Left kidney (tissue), 2 donors: ENCODE results near the gene CD81. TPM values are rescaled to one million over a fixed set of nuclear protein-coding genes. Genes with fewer than 3 reads are reported as not detected.

Experiments used
- DNase-seq: peaks from one replicate; pipeline ENCODE4 v3.0.0-alpha.2; 2013
- polyA plus RNA-seq: library from polyadenylated mRNA; unstranded; fragments of 120-200 nt; gene quantifications from one replicate; pipeline ENCODE4 v1.2.1, GENCODE V29; 2013; ENCODE audit not compliant: insufficient read length

Gene CD81
- polyA plus RNA-seq, 1 donor, result 485 TPM

DNA sequence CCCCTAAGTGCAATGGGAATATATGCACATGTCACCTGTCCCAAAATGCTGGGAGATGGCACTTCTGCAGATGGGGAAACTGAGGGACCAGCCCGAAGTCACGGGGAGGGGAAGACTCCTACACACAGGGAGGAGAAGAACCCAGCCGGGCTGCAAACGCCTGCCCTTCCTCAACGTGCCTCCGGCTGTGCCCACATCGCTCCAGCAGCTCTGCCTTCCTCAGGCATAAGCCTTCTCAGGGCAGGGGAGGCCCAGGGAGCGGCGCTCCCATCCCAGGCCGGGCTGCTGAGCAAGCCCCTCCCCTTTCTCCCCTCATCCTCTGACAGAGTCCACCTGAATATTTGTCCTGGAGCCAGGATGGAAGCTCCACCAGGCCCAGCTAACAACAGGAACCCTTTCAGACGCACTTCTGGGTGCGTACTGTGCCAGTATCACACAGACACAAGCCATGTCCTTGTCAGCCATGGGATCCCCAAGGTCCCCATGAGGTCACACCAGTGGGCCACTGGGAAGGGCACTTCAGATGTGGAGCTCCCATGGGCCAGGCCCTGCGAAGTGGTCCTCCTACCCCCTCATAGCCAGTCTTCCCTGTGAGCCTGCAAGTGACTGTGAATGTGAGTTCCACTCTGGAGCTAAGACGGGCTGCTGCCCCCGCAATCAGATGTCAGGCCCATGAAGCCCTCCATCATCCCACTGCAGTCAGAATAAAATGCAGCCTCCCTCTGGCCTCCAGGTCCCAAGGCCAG lies 2.5 kb upstream of the CD81 start:
- no peak for DNase-seq

DNA sequence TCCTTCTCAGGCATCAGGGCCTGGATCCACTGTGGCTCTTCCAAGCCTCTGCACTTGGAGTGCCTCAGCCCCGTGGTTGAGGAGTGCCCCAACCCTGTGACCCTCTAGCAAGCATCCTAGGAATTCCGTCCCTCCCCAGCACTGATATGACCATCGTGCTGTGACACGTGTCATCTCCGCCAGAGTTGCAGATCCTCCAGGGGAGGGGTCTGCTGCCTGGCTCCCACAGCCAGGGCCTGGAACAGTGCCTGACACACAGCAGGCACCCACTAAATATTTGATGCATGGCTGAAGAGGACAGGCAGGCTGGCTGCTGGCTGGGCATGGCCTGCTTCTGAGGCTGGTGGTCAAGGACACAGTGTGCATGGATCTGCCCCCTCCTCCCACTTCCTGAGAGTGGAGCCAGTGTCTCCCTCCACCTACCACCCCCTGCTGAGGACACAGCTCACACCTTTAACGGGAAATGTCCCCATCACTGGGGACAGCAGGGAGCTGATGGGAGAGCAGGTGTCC lies 1.7 kb upstream of the CD81 start:
- DNase-seq, result no peak

DNA sequence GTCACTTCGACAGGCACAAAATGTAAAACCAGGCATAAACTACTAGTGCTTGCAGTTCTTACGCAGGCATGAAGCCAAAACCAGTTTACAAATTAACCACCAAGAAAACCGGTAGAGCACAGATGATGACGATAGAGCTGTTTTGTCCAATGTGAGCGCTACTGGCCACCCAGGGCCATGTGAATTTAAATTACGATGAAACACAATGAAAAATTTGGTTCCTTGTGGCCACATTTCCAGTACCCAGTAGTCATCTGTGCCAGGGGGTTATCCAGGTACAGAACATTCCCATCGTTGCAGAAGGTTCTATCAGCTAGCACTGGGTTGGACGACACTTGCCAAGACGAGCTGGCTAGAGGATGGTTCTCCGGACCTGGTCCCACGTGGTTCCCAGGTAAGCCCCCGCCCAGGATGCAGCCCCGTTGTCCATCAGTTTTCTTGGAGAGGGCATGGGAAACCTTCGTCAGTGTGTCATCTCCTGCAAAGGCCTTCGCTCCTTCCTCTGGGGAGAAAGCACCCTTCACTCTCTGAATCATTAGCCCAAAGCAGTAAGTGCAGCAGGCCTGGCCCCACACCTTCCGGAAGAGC lies 1.1 kb upstream of the CD81 start:
- DNase-seq, result peak; percentile 52

DNA sequence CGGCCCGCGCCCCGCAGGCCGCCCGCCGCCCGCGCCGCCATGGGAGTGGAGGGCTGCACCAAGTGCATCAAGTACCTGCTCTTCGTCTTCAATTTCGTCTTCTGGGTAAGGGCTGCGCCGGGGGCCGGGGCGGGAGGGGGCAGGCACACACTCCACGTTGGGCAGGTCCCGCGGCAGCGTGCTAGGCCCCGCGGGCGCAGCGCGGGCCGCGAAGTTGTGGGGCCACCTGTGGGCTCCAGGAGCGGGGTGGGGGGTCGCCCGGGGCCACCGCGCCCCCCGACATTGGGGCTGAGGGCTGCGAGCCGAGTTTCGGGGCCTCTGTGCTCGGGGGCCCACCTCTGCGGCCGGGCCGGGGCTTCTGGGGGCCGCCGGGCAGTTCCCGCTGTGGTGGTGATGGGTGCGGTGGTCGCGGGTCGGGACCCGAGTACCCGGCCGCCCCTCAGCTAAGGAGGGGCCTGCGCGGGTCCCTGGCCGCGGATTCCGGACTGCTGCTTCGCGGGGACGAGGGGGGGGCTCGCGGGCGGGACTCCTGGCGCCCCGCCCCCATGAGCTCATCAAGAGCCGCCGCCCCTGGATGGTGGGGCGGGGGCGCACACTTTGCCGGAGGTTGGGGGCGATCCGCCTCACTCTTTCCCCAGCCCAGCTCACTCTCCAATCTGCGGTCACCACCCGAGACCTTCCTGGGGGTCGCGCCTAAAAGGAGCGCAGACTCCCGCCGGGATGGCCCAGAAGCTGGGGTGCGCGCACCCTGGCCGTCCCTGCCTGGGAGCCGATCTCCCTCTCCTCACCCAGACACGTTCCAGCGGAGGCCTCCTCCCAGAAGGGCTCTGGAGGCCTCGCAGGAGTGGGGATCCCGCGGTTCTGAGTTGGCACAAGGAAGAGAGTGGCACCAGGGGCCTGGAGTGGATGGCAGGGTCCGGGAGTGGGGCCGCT lies 667 bp downstream of the CD81 start:
- peak; percentile 76 for DNase-seq

DNA sequence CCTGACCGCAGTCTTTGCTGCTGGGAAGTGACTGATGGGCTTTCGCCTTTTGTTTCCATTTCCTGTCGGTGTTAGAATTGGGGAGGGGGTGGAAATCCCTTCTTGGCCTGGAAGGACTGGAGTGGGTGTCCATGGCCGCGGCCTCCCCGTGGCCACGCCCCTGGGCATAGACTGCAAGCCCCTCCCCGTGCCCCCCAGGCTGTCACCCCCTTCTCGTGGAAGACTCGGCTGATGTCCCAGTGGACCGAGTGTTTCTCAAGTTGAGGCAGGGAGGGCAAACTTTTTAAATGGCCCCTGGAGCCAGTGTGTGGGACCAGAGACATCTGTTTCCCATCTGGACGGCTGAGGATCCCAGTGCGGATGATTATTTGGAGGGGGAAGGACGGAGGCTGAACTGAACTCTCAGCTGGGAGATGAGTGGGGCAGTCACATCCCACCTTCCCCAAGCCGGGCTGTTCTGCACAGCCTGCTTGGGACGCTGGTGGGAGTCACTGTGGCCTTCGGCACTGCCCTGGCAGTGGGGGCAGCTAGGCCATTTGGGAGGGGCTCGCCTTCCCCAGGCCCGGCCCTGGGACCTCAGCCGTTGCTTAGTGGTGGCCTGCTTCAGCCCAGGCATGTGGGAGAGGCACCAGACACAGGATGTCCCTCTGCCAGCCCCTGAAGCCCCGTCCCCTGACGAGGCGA lies 1.6 kb downstream of the CD81 start:
- DNase-seq, result peak; percentile 60

DNA sequence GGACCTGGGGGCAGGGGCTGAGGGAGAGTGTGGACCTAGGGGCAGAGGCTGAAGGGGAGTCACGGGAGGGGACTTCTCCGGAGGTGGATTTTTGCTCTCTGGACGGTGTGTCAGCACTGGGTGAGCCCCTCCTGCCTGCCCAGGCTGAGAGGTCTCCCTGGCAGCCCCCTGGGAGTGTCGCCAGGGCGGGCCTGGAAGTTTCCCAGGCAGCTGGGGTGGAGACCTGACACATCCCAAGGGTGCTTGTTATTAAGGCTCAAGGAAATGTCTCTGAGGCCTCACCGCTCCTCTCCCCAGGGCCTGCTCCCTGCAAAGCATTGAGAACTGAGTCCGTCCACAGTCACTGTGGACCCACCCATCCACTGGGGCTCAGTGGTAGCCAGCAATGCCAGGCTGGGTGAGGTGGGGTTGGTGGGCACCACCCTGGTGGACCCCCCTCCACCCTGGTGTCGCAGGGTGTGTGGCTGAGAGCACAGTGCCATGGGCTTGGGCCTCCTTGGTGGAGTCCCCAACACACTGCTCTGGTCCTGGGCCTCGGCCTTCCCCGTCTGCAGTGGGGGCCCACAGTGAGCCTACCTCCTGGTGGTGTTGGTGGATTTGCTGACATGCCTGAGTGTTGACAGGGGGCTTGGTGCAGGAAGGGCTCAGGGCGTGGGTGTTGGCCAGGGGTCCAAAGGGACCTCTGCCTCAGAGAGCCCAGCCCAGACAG lies 2.5 kb downstream of the CD81 start:
- DNase-seq, result no peak

DNA sequence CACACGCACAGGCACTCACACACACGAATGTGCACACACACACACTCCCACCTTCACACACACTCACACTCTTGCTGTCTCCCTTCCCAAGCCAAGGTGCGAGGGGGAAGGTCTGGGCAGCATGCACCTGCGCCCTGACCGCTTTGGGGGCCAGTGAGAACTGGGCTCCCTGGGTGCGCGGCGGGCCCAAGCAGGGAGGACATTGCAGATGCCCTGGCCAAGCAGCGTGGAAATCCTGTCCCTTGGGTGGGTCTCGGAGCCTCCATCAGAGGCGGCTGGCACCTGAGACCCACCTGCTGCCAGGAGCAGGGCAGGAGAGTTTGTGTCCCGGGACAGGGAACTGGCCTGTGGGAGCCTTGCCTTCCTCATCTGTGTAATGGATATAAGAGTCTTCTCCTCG lies 3.3 kb downstream of the CD81 start:
- DNase-seq, result no peak

DNA sequence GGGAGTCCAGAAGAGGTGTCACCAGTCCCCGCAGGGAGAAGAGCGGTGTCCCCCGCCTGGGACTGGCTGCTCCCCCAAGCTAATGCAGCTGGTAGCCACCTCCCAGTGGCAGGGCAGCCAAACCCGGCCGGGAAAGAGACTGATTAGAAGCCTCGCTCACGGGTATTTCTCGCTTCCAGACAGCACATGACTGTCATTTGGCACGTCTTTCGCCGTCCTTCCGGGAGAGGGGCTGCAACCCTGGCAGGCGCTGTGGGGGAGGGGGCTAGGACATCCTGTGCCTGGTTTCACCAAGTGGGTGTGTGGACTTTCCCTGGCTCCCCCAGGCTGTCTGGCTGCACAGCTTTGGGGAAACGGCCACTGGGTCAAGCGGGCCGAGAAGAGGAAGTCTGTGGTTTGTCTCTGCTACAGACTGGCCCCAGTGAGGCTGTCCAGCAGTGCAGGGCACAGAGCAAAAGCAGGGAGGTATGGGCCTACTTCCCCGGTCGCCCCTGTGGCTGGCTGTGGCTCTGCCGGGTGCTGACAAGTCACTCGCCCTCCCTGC lies 3.8 kb downstream of the CD81 start:
- DNase-seq, result no peak

DNA sequence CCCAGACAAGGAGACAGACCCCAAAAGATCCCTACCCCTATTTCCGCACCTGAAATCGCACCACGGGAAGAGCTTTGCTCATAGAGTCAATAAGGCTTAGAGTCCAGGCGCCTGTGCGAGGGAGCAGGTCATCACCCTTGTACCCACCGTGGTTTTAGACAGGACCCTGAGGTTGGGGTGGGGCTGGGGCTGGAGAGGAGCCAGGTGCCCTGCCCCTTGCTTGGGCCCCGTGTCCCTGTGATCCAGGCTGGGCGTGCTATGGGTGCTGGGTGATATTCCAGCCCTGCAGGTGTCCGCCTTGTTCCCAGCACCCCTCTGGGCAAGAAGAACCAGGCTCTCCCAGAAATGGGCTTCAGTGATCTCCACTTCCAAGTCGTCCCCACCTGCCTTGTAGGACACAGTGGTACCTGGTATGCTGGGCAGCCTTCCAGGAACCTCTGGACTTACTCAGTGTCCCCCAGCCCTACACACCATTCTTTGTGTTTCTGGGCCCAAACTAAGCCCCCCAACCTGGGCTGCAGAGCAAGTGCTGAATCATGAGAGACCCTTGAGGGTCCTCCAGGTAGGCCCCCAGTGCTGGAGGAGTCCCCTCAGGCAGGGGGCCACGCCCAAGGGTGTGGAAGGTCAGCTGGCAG lies 4.5 kb downstream of the CD81 start:
- DNase-seq, result no peak

DNA sequence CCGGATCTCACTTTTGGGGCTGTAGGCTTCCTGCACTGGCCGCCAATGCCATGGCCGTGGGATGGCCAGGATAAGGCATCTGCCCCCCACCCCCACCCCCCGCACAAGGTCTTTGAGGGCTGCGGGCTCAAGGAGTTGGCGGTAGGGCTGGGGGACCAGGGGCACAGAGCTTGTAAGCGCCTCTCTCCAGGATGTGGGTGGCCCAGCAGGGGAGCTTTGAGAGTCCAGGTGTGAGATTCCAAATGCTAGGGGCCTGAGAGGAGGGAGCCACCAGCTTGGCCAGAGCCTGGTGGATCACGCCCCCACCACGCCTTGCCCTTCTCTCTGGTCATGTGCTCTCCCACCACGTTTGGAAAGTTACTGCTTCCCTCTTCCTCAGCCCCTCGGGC lies 5.0 kb downstream of the CD81 start:
- DNase-seq, result no peak

DNA sequence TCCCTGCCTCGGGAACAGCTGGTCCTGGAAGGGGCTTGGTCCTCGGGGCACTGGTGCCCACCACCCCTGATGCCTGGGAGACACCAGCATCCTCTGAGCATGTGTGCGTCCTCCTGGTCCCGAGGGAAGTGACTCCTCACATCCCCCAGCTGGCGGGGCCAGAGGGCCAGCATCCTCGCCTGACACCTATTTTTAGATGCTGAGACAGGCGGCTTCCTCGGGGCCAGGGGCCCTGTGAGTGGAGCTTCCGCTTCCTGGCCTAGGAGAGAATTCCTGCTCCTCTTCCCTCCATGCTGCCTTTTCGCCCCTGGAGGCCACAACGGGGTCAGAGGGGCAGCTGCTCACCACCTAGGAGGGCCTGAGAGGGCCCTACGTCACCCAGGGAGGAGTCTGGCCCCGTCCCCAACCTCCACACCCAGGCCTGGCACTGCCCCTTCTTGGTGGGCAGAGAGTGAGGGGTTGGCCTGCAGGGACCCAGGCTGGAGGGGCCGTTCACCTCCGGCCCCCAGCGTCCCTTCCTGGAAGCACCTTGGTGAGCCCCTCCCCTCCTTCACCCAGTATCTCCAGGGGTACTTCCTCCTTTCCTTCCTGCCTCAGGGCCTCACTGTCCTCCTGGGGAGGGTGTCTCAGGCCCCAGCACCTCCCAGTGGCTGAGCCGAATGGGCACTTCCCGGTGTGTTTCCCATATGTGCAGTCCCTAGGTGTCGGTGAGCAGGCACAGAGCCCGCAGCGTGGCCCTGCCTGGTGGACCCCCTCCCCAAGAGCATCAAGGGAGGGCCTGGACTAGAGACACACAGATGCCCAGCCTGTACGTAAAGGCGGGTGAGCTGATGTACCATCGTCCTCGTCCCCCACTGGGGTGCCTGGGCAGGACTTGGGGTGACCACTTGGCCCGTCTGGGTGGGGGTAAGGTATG lies 6.1 kb downstream of the CD81 start:
- DNase-seq, result no peak

DNA sequence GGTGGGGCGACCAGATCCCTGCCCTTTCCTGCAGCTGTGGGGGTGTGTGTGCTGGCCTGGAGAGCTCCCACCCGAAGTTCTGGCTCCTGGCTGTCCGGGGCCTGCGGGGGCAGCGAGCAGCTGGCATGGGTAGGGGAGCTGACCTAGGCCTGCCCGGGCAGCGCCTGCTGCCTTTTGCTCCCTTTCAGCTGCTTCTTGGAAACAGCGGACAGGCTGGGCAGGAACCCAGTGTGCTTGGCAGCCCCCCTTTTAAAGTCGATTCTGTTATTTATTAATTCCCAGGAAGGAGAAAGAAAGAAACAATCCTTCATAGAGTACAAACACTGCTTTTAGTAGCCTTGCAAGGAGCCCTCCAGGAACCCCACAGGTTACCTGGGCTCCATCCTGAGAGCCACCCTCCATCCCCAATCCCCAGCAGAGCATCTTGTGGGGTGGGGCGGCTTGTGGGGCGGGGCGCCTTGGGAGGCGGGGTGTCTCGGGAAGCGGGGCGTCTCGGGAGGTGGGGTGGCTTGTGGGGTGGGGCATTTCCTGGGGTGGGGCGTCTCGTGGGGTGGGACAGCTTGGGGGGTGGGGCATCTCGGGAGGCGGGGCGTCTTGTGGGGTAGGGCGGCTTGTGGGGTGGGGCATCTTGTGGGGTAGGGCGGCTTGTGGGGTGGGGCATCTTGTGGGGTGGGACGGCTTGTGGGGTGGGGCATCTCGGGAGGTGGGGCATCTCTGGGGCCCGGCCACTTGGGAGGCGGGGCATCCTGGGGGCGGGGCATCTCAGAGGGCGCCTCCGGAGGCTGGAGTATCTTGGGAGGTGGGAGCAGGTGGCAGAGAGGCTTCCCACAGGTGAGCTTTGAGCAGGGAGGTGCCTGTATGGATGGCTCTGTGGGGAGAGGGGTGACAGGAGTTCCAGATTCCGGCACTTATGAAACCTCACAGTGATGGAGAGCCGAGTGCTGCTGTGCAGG lies 7.0 kb downstream of the CD81 start:
- no peak for DNase-seq

DNA sequence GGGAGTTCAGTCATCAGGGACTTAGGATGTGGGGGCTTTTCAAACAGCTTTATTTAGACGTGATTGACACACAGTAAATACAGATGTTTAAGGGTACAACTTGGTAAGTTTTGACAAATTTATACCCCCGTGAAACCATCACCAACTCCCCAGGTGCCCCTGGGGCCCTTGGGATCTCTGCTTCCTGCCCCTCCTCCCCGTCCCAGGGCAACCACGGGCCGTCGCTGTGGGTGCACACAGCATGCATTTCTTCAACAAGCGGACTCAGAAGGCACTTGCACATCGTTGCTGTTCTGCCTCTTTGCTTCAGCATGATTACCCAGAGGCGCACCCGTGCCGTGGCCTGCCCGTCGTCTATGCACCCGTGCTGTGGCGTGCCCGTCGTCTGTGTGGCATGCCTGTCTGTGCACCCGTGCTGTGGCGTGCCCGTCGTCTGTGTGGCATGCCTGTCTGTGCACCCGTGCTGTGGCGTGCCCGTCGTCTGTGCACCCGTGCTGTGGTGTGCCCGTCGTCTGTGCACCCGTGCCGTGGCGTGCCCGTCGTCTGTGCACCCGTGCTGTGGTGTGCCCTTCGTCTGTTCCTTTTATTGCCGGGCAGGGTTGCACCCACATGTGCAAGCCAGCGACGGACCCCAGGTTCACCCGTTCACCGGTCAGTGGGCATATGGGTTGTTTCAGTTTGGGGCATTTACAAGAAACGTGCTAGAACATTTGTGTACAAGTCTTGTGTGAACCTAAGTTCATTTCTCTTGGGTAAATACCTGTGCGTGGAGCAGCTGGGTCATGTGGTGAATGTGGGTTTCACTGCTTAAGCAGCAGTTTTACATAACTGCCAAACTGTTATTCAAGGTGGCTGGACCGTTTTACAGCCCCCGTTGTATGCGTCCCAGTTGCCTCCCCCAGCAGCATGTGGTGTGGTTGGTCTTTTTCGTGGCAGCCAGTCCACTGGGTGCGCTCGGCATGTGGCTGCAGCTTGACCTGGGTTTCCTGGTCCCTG lies 8.3 kb downstream of the CD81 start:
- no peak for DNase-seq

DNA sequence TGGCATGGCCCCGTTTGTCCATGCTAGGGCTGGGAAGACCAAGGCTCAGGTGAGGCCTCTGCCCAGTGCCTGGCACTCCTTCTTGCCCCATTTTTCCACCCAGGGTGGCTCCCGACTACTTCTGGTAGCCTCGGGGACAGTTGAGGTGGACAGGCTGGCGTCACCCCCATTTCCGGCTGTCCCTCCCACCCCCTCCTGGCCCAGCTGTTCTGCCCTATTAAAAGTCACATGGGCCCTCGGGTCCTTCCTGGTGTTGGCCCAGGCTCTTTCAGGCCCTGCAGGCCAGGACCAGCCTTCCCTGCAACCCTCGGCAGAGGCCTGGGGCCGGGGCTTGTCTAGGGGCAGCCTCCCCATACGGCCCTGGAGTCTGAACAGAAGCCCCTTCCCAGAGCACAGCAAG lies 9.5 kb downstream of the CD81 start:
- DNase-seq, result no peak

DNA sequence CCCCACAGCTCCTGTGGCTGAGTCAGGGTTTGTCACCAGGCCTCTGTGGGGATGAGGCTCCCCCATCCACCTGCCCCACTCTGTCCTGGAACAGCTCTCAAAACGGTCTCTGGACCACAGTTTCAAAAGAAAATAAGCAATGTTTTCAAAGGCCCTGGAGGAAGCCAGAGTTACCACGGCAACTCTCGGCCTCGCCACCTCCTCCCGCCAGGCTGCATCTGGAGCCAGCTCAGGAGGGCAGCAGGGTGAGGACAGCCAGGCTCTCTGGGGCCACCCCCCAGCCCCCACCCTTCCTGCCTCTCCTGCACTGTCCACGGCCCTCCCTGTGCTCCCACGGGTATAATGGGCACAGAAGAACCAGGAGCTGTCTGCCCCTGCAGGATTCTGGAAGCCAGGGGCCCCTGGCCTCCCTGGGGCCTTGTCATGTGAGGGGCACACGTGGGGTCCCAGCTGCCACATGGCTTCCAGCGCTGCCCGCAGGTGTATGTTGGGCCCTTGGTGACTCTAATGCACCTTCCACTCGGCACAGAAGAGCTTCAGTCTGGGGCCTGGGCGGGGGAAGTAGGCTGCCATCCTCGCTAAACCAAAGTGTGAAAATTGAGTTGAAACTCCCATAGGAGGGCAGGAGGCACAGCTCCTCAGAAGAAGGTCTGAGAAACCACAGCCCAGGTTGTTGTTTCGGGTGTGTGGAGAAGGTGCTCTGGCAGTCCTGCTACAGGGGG lies 10.3 kb downstream of the CD81 start:
- DNase-seq, result no peak
